ENCODE data around the gene AIRE. TPM values are rescaled to one million over a fixed set of nuclear protein-coding genes. Genes with fewer than 3 reads are reported as not detected.
"Not testable (repeated sequence)": the region's sequence is repeated elsewhere in the genome, so short reads cannot be mapped to it uniquely, and the experiment has no call there.

Gene AIRE
- total RNA-seq, 2 donors from 2014 or later: not detected

GRCh38 chr21:44338971-44339910 is 53.6 kb downstream of the AIRE start, which contains the start of gene CFAP410:
CFAP410 (minus strand) TSS chr21:44339390; CDS start chr21:44339194, 196 bp downstream.
- intact Hi-C loops (cut with DNase I): no loop called here
- Histone ChIP-seq H3K9me3 (no peaks in the 10 kb centered on the region), H3K36me3 (no peaks in the 10 kb centered on the region), H3K27me3 (replicated peaks; ENCODE audit: insufficient read depth) (no peaks in the 10 kb centered on the region), H3K4me3 (peak within 1 kb of the TSS; percentile 71 to 79), H3K27ac (peak within 1 kb of the TSS; percentile 94 to 98), H3K4me1 (replicated peaks) (no peaks in the 10 kb centered on the region)
- under 1% methylated on average over 61 of the region's 90 CpGs for WGBS
- peak; percentile 87 for DNase-seq (ENCODE audit: low spot score)
- TF ChIP-seq CTCF (IDR thresholded peaks at IDR 0.05): peak in 1 of 4 experiments; percentile 10
- TF ChIP-seq POLR2AphosphoS5 (IDR thresholded peaks at IDR 0.05): peak; percentile 99
- TF ChIP-seq POLR2A (IDR thresholded peaks at IDR 0.05): peak; percentile 79

GRCh38 chr21:44341726-44342458 is 56.2 kb downstream of the AIRE start:
- 71% methylated on average over 12 of the region's 12 CpGs for WGBS

GRCh38 chr21:44342981-44343380 is 57.3 kb downstream of the AIRE start:
- DNase-seq (ENCODE audit: low spot score); H3K4me3 ChIP-seq; intact Hi-C loops (cut with DNase I); H3K4me1 ChIP-seq (replicated peaks); H3K27me3 ChIP-seq (replicated peaks; ENCODE audit: insufficient read depth); H3K27ac ChIP-seq; H3K36me3 ChIP-seq; H3K9me3 ChIP-seq: not testable (repeated sequence)
- WGBS: 75% methylated on average over 8 of the region's 8 CpGs

More at GRCh38 chr21:44341726-44342458, 56.2 kb downstream of the AIRE start:
- intact Hi-C loops (cut with DNase I); H3K9me3 ChIP-seq; H3K27me3 ChIP-seq (replicated peaks; ENCODE audit: insufficient read depth); H3K4me1 ChIP-seq (replicated peaks); H3K36me3 ChIP-seq; H3K4me3 ChIP-seq; DNase-seq (ENCODE audit: low spot score); H3K27ac ChIP-seq: not testable (repeated sequence)

GRCh38 chr21:44344541-44345183 is 59.0 kb downstream of the AIRE start:
- Histone ChIP-seq H3K27ac (no peak overlapping the region), H3K36me3 (no peaks in the 10 kb centered on the region), H3K4me1 (replicated peaks) (peaks cover 10% of the 10 kb centered on the region), H3K27me3 (replicated peaks; ENCODE audit: insufficient read depth) (no peaks in the 10 kb centered on the region), H3K9me3 (no peaks in the 10 kb centered on the region), H3K4me3 (no peak overlapping the region)
- no peak for DNase-seq (ENCODE audit: low spot score)
- TF ChIP-seq POLR2A (IDR thresholded peaks at IDR 0.05): no peak
- TF ChIP-seq POLR2AphosphoS5 (IDR thresholded peaks at IDR 0.05): no peak
- no peak for TF ChIP-seq CTCF (IDR thresholded peaks at IDR 0.05)
- WGBS: 88% methylated on average over 17 of the region's 17 CpGs
- intact Hi-C loops (cut with DNase I): no loop called here

GRCh38 chr21:44345495-44345894 is 59.8 kb downstream of the AIRE start:
- H3K9me3 ChIP-seq: no peaks in the 10 kb centered on the region
- TF ChIP-seq POLR2AphosphoS5 (IDR thresholded peaks at IDR 0.05) (no peak), CTCF (IDR thresholded peaks at IDR 0.05) (no peak), POLR2A (IDR thresholded peaks at IDR 0.05) (no peak)
- no peak for DNase-seq (ENCODE audit: low spot score)
- no peaks in the 10 kb centered on the region for H3K27me3 ChIP-seq (replicated peaks; ENCODE audit: insufficient read depth)
- no peaks in the 10 kb centered on the region for H3K36me3 ChIP-seq
- no peak overlapping the region for H3K4me3 ChIP-seq
- peaks cover 10% of the 10 kb centered on the region for H3K4me1 ChIP-seq (replicated peaks)
- 69% methylated on average over 11 of the region's 11 CpGs for WGBS
- intact Hi-C loops (cut with DNase I): no loop called here
- H3K27ac ChIP-seq: no peak overlapping the region
